SK-N-SH (cell line): ENCODE measurements around the gene MOCOS.

Experiments used
- CTCF ChIP-seq: fragments of 200-600 bp; sonication (generic); IDR thresholded peaks from 2 replicates; pipeline ENCODE4 v1.6.1; 2017; ENCODE audit warnings: antibody characterized with exemption, mild to moderate bottlenecking, moderate library complexity
- EP300 ChIP-seq, 2 experiments: IDR thresholded peaks; 2 replicates each; pipeline versions ENCODE4 v1.4.0 to v1.6.1; 2012; ENCODE audit warnings: borderline replicate concordance in 1 of 2, low read depth in 1 of 2, low read length in 1 of 2
- IRF3 ChIP-seq: fragments of 150-350 bp; IDR thresholded peaks from 2 replicates; pipeline ENCODE4 v1.6.1; 2016; ENCODE audit warnings: mild to moderate bottlenecking, low read depth, low read length
- JUND ChIP-seq: IDR thresholded peaks from 2 replicates; pipeline ENCODE4 v1.4.0; 2012
- MAX ChIP-seq: IDR thresholded peaks from 2 replicates; pipeline ENCODE4 v1.4.0; 2012; ENCODE audit warnings: low read depth
- NFIC ChIP-seq: IDR thresholded peaks from 2 replicates; pipeline ENCODE4 v1.4.0; 2012; ENCODE audit warnings: borderline replicate concordance
- POLR2AphosphoS5 ChIP-seq: IDR thresholded peaks from 2 replicates; pipeline ENCODE4 v1.6.1; 2012; ENCODE audit warnings: low read depth, low read length
- RCOR1 ChIP-seq: fragments of 150-350 bp; IDR thresholded peaks from 2 replicates; pipeline ENCODE4 v1.6.1; 2017; ENCODE audit warnings: antibody characterized with exemption, low read length
- SMC3 ChIP-seq: IDR thresholded peaks from 2 replicates; pipeline ENCODE4 v1.6.1; 2012; ENCODE audit warnings: low read depth, low read length, improper control_type of control experiment
- TAF1 ChIP-seq: IDR thresholded peaks from 2 replicates; pipeline ENCODE4 v1.6.1; 2012; ENCODE audit warnings: low read depth, mild to moderate bottlenecking, low read length, moderate library complexity, borderline replicate concordance
- USF2 ChIP-seq: fragments of 150-350 bp; IDR thresholded peaks from 2 replicates; pipeline ENCODE4 v1.6.1; 2017; ENCODE audit warnings: antibody characterized with exemption, low read length, low read depth, borderline replicate concordance
- YY1 ChIP-seq: IDR thresholded peaks from 2 replicates; pipeline ENCODE4 v1.4.0; 2012; ENCODE audit warnings: low read depth, mild to moderate bottlenecking

GRCh38 chr18:36199691-36200295 lies 12.5 kb downstream of the MOCOS start:
- TF ChIP-seq CTCF (no peak), POLR2AphosphoS5 (no peak), NFIC (no peak), RCOR1 (no peak), SMC3 (no peak), EP300 (IDR thresholded peaks at IDR 0.05; ENCODE audit: borderline replicate concordance in 1 of 2, low read depth in 1 of 2, low read length in 1 of 2) (no peak), USF2 (no peak), IRF3 (no peak), YY1 (no peak), TAF1 (no peak), MAX (no peak), JUND (no peak)
